ACHN (cell line): ENCODE data around the gene GUCY1A2.
"Not testable (repeated sequence)": the region's sequence is repeated elsewhere in the genome, so short reads cannot be mapped to it uniquely, and the experiment has no call there.

ENCODE experiments used
- DNase-seq: peaks from one replicate; pipeline ENCODE4 v3.0.0-alpha.2; 2015
- in situ Hi-C: cut with HindIII; loops from 2 replicates; pipeline ENCODE4 v1.10.0; 2017; ENCODE audit warnings: low sequenced_read_pairs, low pct_ligation_motif_present, low pct_unique_long_range_greater_than_20kb

The GUCY1A2 gene

GRCh38 chr11:106961048-106961447 is 57.2 kb downstream of the GUCY1A2 start:
- DNase-seq, result no peak
- in situ Hi-C loops, result no loop called here

- DNase-seq, result no peak
- in situ Hi-C loops, result no loop called here
These were observed 58.5 kb downstream of the GUCY1A2 start for GRCh38 chr11:106959800-106960199.

GRCh38 chr11:106959386-106959785 is 58.9 kb downstream of the GUCY1A2 start:
- DNase-seq, result no peak
- in situ Hi-C loops, result no loop called here

DNA sequence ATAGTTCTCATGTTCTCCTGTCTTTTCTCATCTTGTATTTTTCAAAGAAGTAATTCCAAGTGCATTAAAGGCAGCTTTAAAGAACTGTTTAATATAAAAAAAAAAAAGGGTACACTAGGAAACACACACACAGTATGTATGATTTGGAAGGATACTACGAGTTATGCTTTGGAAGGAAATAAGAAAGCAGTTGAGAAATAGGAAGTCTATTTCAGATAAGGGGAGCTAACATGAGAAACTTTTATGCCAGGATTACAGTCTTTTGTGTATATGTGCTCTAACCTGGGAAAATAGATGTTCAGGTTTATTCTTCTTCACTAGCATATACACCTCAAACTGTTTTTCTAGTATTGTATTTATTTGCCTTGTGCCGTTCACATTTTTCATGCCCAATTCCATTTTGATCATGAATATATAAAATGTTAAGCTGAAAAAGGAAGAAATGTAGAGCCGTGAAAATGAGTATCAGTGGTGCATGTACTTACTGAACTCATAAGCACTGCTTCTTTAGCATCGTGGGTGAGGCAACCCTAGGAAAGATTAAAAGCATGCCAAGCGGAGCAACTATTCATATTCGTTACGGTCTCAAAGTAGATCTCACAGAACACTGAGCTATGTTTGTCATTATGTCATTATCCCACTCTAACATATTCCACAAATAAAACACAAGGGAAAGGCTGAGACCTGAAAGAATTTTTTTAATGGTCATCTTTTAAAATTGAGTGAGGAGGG is 59.6 kb downstream of the GUCY1A2 start:
- in situ Hi-C loops, result no loop called here
- DNase-seq, result no peak

DNA sequence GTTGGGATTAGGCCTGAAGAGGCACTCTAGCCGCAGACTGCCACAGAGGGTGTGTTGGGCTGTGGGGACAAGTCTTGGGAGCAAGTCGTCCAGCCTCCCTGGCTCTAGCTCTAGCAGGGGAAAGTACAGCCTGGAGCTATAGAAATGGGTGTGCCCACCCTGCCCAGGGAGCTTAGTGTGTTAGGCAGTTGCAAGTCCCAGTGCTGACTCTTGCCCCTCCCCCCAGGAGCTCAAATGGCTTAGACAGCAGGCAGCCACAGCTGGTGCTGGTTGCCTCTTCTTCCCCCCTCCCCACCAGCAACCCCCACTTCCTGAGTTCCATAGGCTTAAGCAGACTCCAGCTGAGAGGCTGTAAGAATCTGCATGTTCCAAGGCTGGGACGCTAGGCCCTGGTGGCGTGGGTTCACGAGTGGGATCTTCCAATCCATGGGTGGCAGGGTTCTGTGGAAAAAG is 61.2 kb downstream of the GUCY1A2 start:
- in situ Hi-C loops, result no loop called here
- no peak for DNase-seq

DNA sequence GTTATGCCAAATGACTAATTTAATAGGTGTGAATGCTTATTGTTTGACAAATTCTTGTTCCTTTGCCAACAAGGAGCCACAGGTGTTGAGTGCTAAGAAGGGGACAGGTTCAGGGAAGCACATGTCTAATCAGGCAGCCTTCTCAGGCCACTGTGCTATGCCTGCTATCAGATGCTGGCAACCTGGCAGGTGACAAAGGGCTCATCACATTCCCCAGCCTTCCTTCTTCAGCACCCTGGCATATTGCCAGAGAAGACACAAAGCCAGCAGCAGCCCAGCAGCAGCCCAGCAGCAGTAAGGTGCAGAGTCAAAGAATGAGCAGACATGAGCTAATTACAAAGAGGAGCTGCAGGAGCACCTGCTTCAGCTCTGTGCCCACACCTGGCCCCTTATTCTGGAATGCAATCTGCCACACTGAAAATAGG is 68.2 kb downstream of the GUCY1A2 start:
- in situ Hi-C loops, result no loop called here
- no peak for DNase-seq

DNA sequence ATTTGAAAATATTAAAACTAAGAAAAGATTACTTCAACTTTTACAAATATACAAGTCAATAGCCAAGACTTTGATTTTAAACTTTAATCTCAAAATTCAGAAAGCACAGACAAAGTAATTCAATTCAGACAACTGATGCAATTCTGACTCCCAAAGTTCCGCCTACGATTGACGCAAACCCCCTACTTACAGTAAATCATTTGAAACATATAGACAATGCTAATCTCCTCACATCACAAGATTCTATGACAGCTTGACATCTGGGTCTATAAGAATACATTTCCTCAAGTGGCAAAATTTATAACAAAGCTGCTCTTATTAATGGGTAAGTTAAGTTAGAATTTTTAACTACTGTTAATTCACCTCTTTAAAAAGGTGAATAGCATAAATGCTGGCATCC is 75.2 kb downstream of the GUCY1A2 start:
- no peak for DNase-seq
- in situ Hi-C loops, result no loop called here

DNA sequence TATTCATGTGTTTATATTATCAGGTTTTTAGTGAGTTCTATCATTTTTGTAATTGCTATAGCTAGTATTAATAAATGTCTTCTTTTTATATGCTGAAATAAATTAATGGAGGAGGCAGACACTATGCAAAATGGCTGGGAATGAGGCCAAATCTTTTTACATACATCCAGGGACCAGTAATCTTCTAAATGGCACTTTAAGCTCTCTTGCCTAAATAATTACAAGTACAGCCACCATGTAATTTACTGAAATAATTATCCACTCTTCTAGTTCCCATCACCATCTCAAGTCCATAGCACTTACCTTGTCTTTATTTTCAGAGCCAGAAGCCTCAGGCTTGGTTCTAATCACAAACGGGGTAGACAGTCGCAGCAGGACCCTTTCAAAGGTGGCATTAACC is 79.1 kb downstream of the GUCY1A2 start:
- DNase-seq, result no peak
- in situ Hi-C loops, result no loop called here

- in situ Hi-C loops, result no loop called here
- DNase-seq, result no peak
These were observed 81.2 kb downstream of the GUCY1A2 start for GRCh38 chr11:106937111-106937510.

GRCh38 chr11:106925245-106925644 is 93.0 kb downstream of the GUCY1A2 start:
- no peak for DNase-seq
- in situ Hi-C loops, result no loop called here

GRCh38 chr11:106920899-106921509 is 97.3 kb downstream of the GUCY1A2 start:
- in situ Hi-C loops, result no loop called here
- no peak for DNase-seq

- peak; percentile 18 for DNase-seq
These were observed 100.3 kb downstream of the GUCY1A2 start for GRCh38 chr11:106917973-106918372.

GRCh38 chr11:106914409-106914808 is 103.9 kb downstream of the GUCY1A2 start:
- DNase-seq, result no peak
- in situ Hi-C loops, result no loop called here

More at GRCh38 chr11:106917973-106918372, 100.3 kb downstream of the GUCY1A2 start:
- in situ Hi-C loops, result no loop called here

DNA sequence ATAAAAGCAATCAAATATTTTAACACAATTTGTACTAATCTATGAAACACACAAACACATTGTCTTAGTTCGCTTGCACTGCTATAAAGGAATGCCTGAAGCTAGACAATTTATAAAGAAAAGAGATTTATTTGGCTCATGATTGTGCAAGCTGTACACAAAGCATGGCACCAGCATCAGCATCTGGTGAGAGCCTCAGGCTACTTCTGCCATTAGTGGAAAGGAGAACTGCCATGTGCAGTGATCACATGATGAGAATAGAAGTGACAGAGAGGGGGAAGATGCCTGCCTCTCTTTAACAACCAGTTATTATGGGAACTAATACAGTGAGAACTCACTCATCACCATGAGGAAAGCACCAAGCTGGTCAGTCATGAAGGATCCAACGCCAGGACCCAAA is 105.1 kb downstream of the GUCY1A2 start:
- in situ Hi-C loops, result no loop called here
- DNase-seq, result no peak

GRCh38 chr11:106904826-106905225 is 113.5 kb downstream of the GUCY1A2 start:
- DNase-seq, result no peak
- in situ Hi-C loops, result no loop called here

DNA sequence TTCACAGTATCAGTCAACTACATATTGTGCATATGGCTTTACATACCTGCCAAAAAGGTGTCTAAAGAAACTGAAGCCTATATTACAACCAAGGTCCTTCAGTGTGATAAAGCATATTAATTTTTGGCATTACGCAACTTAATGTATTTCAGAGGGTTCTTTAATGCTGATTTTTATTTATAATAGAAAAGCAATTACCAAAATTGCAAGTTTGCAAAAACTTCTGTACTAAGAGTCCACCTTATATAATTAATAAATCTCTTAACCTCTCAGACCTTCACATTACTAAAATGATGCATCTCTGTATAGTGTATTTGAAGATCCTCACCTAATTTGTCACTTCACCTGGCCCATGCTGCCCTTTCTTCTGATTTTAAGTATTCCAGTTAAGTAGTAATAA is 128.6 kb downstream of the GUCY1A2 start:
- DNase-seq, result no peak
- in situ Hi-C loops, result no loop called here

GRCh38 chr11:106888386-106888785 is 129.9 kb downstream of the GUCY1A2 start:
- DNase-seq, result no peak
- in situ Hi-C loops, result no loop called here

DNA sequence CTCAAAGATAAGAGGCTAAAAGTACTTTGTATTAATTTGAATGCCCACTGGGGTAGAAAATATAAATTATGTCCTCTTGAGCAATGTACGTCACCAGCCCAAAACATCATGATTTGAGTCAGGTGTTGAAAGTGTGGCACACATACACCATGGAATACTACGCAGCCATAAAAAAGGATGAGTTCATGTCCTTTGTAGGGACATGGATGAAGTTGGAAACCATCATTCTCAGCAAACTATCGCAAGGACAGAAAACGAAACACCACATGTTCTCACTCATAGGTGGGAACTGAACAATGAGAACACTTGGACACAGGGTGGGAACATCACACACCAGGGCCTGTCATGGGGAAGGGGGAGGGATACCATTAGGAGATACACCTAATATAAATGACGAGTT is 134.6 kb downstream of the GUCY1A2 start:
- in situ Hi-C loops, DNase-seq: not testable (repeated sequence)

DNA sequence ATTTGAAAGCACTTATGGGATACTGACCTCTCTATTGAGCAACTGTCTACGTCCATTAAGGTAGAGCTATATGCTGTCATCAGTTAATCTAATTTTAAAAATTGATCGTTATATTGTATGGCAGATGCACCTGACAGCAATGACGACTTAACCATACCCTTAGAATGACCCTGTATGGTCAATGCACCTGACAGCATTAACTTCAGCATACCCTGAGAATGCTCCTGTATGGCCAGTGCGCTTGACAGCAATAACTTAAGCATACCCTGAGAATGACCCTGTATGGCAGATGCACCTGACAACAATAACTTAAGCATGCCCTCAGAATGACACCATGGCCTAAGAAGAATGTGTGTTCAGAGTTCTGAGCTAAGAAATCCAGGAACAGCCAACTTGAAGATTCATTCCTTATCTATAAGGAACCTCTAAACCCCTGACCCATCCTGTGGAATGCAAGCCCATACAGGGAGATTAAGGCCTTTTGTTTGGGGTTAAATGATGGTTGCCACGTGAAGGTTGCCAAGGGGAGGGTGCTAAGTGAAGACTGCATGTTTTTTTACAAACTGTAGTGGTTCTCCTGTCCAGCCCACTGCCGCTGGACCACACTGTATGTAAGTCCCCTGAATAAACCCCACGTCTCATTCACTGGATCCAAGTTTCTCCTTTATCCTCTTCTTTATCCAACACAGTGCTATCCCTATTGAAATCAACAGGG is 138.3 kb downstream of the GUCY1A2 start:
- no peak for DNase-seq
- in situ Hi-C loops, result no loop called here

DNA sequence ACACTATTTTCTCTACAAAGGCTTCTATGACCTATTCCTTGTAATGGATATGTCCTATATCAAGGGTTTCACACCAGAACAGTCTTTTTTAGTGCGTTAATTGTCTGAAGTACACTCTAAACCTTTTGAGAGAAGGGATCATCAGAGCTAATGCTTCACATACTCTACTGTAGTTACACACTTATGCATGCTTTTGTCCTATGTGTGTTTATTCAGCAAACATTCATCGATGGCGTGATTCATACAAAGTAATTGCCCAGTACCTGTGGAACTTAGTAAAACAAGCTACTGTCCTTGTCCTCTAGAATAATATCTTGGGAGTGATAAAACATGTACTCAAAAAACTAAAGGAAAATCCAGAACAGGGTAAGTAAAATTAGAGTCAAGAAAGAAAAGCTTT is 139.2 kb downstream of the GUCY1A2 start:
- in situ Hi-C loops, result no loop called here
- no peak for DNase-seq
